ENCODE results near the gene PRKCI.

Gene PRKCI

GRCh38 chr3:170346481-170347392 is 124.5 kb downstream of the PRKCI start:
- no peak for DNase-seq

GRCh38 chr3:170350515-170351413 is 128.5 kb downstream of the PRKCI start:
- no peak for DNase-seq

GRCh38 chr3:170352936-170353335 is 130.7 kb downstream of the PRKCI start:
- no peak for DNase-seq

GRCh38 chr3:170353485-170353884 is 131.3 kb downstream of the PRKCI start:
- no peak for DNase-seq

GRCh38 chr3:170354760-170355159 is 132.5 kb downstream of the PRKCI start:
- no peak for DNase-seq
